ENCODE measurements around the gene PDHA2.
A peak's percentile ranks its signal among the peaks of the same experiment; 100 is the strongest.

Gene PDHA2

DNA sequence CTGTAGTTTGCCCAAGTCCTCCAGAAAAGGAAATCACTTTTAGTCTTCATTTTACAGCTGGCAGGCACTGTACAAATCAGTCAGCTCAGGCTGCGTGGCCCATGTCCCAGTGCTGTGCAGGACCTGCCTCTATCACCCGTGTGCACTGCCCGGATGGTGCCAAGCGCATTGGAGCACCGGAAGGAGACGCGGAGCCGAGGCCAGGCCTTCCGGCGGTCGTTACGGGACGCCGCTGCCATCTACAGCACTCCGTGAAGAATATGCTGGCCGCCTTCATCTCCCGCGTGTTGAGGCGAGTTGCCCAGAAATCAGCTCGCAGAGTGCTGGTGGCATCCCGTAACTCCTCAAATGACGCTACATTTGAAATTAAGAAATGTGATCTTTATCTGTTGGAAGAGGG, at the start of gene PDHA2:
TSS of gene PDHA2 (plus strand) at position 203 of the 400 bp plus-strand sequence. CDS start at position 261, 58 bp downstream.
- no peaks in the 10 kb centered on the region for H3K4me1 Mint-ChIP-seq
- H3K27ac Mint-ChIP-seq, result no peak within 1 kb of the TSS
- DNase-seq, result no peak
- H3K9me3 Mint-ChIP-seq, result no peaks in the 10 kb centered on the region
- no peak within 1 kb of the TSS for H3K4me3 Mint-ChIP-seq
- H3K36me3 Mint-ChIP-seq (ENCODE audit: low read depth), result no peaks in the 10 kb centered on the region
- no peaks in the 10 kb centered on the region for H3K27me3 Mint-ChIP-seq (ENCODE audit: low read depth, poor library complexity)
- TF ChIP-seq CTCF (IDR thresholded peaks at IDR 0.05), result no peak

DNA sequence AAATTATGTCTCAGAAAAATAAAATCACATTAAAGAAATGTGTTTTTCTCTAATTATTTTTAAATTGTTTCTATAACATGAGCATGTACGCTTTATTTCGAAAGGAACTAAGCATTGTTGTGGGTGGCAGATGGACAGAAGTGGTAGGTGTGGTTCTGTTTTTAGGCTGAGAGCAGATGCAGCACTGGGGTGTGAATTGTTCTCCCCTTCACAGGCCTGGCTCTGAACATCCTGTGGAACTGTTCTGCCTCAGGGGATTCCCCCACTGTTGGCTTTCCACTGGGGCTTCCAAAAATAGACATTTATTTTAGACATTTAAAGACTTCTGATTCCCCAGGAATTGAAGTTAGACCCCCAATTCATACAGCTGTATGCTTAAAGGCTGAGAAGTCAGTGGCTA, 41.9 kb upstream of the PDHA2 start:
- Mint-ChIP-seq H3K36me3 (ENCODE audit: low read depth) (no peaks in the 10 kb centered on the region), H3K4me3 (no peak overlapping the region), H3K9me3 (peaks cover 20% of the 10 kb centered on the region), H3K27me3 (ENCODE audit: low read depth, poor library complexity) (no peaks in the 10 kb centered on the region), H3K4me1 (no peaks in the 10 kb centered on the region), H3K27ac (no peak overlapping the region)
- TF ChIP-seq CTCF (IDR thresholded peaks at IDR 0.05), result no peak
- no peak for DNase-seq

DNA sequence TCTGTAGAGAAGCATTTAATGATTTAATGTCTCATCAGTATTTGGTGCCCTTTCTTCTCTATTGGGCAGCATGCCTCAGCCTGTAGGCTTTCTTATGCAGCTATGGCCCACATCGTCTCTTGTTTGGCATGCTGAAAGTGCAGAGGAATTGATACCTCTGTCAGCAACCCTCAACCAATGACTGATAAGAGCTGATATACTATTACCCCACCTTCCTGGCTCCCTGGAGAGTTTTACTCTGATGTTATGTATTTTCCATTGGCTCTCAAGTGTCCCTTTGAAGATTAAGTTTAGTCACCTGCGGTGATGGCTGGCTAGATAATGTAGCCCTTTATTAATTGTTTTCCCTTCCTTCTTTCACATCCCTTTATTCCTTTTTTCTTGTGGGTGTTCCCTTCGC, 41.2 kb upstream of the PDHA2 start:
- peaks cover 20% of the 10 kb centered on the region for H3K9me3 Mint-ChIP-seq
- peak overlapping the region; percentile 5 for H3K27ac Mint-ChIP-seq
- no peaks in the 10 kb centered on the region for H3K36me3 Mint-ChIP-seq (ENCODE audit: low read depth)
- H3K4me1 Mint-ChIP-seq, result no peaks in the 10 kb centered on the region
- no peak overlapping the region for H3K4me3 Mint-ChIP-seq
- no peak for TF ChIP-seq CTCF (IDR thresholded peaks at IDR 0.05)
- no peak for DNase-seq
- H3K27me3 Mint-ChIP-seq (ENCODE audit: low read depth, poor library complexity), result no peaks in the 10 kb centered on the region

DNA sequence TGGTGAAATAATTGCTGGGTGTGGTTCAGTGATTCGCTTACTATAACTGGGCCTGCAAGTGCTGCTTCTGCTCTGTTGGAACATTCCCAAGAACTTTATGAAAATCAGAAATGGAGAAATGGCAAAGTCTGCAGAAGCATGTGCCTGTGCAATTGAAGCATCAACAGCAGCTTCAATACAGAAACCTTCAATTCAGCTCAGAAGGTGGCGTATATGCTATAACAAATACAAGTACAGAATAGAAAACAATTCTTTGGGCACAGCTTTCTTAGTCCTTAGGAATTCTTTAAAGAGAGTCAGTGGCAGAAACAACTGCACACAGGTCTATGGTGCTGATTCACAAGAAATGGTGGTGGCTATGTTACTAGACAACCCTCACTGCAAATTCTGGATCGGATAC, 18.0 kb upstream of the PDHA2 start:
- Mint-ChIP-seq H3K4me3 (no peak overlapping the region), H3K9me3 (no peaks in the 10 kb centered on the region), H3K4me1 (no peaks in the 10 kb centered on the region), H3K27ac (no peak overlapping the region), H3K36me3 (ENCODE audit: low read depth) (no peaks in the 10 kb centered on the region), H3K27me3 (ENCODE audit: low read depth, poor library complexity) (no peaks in the 10 kb centered on the region)
- no peak for DNase-seq
- no peak for TF ChIP-seq CTCF (IDR thresholded peaks at IDR 0.05)

- H3K36me3 Mint-ChIP-seq (ENCODE audit: low read depth), result no peaks in the 10 kb centered on the region
- no peaks in the 10 kb centered on the region for H3K4me1 Mint-ChIP-seq
- H3K9me3 Mint-ChIP-seq, result no peaks in the 10 kb centered on the region
- no peak for TF ChIP-seq CTCF (IDR thresholded peaks at IDR 0.05)
- no peak overlapping the region for H3K27ac Mint-ChIP-seq
- H3K4me3 Mint-ChIP-seq, result no peak overlapping the region
- no peak for DNase-seq
- H3K27me3 Mint-ChIP-seq (ENCODE audit: low read depth, poor library complexity), result no peaks in the 10 kb centered on the region
Measured at GRCh38 chr4:95825546-95825945, 14.3 kb upstream of the PDHA2 start.

DNA sequence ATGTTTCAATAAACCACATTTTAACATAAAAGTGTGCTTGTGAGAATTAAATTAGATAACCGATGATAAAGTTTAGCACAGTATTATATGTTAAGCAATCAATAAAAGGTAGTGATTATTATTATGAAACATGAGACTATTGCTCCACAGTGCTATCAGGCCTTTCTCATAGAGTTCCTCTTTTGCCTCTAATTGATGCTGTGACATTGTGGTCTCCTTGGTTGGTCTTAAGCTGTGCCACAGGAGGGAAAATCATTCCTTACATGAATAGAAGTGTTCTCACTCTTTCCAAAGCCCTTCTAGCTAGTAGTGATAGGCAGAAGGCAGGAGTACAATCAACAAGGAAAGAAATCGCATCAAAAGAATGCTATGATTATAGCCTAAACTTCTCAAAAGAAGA, 9.2 kb upstream of the PDHA2 start:
- H3K4me3 Mint-ChIP-seq, result no peak overlapping the region
- TF ChIP-seq CTCF (IDR thresholded peaks at IDR 0.05), result no peak
- no peaks in the 10 kb centered on the region for H3K27me3 Mint-ChIP-seq (ENCODE audit: low read depth, poor library complexity)
- no peaks in the 10 kb centered on the region for H3K36me3 Mint-ChIP-seq (ENCODE audit: low read depth)
- H3K9me3 Mint-ChIP-seq, result no peaks in the 10 kb centered on the region
- H3K4me1 Mint-ChIP-seq, result peaks cover 10% of the 10 kb centered on the region
- DNase-seq, result no peak
- no peak overlapping the region for H3K27ac Mint-ChIP-seq
